Suprapubic skin (tissue), 4 donors: ENCODE measurements around the gene BORCS5.

Source experiments
- CTCF ChIP-seq, 2 donors: fragments of 200-600 bp in 1 of 2; fragments of 450-650 bp in 1 of 2; sonication (generic) in 1 of 2; IDR thresholded peaks; one replicate each; pipeline ENCODE4 v1.5.1; 2016 to 2019; ENCODE audit warnings: antibody characterized with exemption in 2 of 2, mild to moderate bottlenecking in 1 of 2, moderate library complexity in 1 of 2
- EP300 ChIP-seq: sonication (generic); formaldehyde crosslinking; IDR thresholded peaks from one replicate; pipeline ENCODE4 v1.6.1; 2017; ENCODE audit warnings: antibody characterized with exemption
- POLR2A ChIP-seq, 2 donors: fragments of 450-650 bp; IDR thresholded peaks; one replicate each; pipeline ENCODE4 v1.6.1; 2017; ENCODE audit warnings: antibody characterized with exemption in 2 of 2, mild to moderate bottlenecking in 2 of 2, moderate library complexity in 2 of 2
- POLR2AphosphoS5 ChIP-seq, 3 donors: sonication (generic); formaldehyde crosslinking; IDR thresholded peaks; one replicate each; pipeline ENCODE4 v1.6.1; 2017; ENCODE audit warnings: antibody characterized with exemption in 3 of 3

GRCh38 chr12:12356467-12356895 lies 397 bp upstream of the BORCS5 start:
- TF ChIP-seq CTCF (IDR thresholded peaks at IDR 0.05) (no peak), POLR2AphosphoS5 (IDR thresholded peaks at IDR 0.05) (no peak), POLR2A (IDR thresholded peaks at IDR 0.05) (no peak), EP300 (no peak)
